Karpas-422 (cell line): ENCODE data around the gene UQCRQ. TPM values are rescaled to one million over a fixed set of nuclear protein-coding genes. Genes with fewer than 3 reads are reported as not detected.

Experiments
- DNase-seq: peaks from one replicate; pipeline ENCODE4 v3.0.0-alpha.2; 2015
- H2AFZ ChIP-seq: fragments of 200-600 bp; sonication (generic); 2 replicates; pipeline ENCODE4 v1.6.1; 2014; ENCODE audit warnings: antibody characterized with exemption, low read length, mixed read lengths
- H3K27ac ChIP-seq: fragments of 200-600 bp; sonication (generic); 2 replicates; pipeline ENCODE4 v1.5.1; 2014; ENCODE audit warnings: mild to moderate bottlenecking, low read length, moderate library complexity
- H3K27me3 ChIP-seq: fragments of 200-600 bp; sonication (generic); 2 replicates; pipeline ENCODE4 v1.6.1; 2014; ENCODE audit warnings: low read length, mixed read lengths
- H3K36me3 ChIP-seq: fragments of 200-600 bp; sonication (generic); 2 replicates; pipeline ENCODE4 v1.6.1; 2014; ENCODE audit warnings: low read length, mixed read lengths; ENCODE audit not compliant: insufficient read depth
- H3K4me1 ChIP-seq: fragments of 200-600 bp; sonication (generic); 2 replicates; pipeline ENCODE4 v1.6.1; 2014; ENCODE audit warnings: mild to moderate bottlenecking, low read length, mixed read lengths
- H3K4me2 ChIP-seq: fragments of 200-600 bp; sonication (generic); 2 replicates; pipeline ENCODE4 v1.6.1; 2014; ENCODE audit warnings: low read length, low read depth, mild to moderate bottlenecking; ENCODE audit not compliant: poor library complexity, severe bottlenecking
- H3K4me3 ChIP-seq: fragments of 200-600 bp; sonication (generic); 2 replicates; pipeline ENCODE4 v1.5.1; 2014; ENCODE audit warnings: mild to moderate bottlenecking, antibody characterized with exemption, low read length, mixed read lengths
- H3K79me2 ChIP-seq: fragments of 200-600 bp; sonication (generic); 2 replicates; pipeline ENCODE4 v1.6.1; 2014; ENCODE audit warnings: mild to moderate bottlenecking, low read length, mixed read lengths
- H3K9ac ChIP-seq: fragments of 200-600 bp; sonication (generic); 2 replicates; pipeline ENCODE4 v1.6.0; 2014; ENCODE audit warnings: low read length
- H3K9me2 ChIP-seq: fragments of 200-600 bp; sonication (generic), shearing (Covaris generic); replicated peaks from 2 replicates; pipeline ENCODE4 v1.6.0; 2014; ENCODE audit warnings: mild to moderate bottlenecking, low read length, moderate library complexity; ENCODE audit not compliant: insufficient read depth
- H3K9me3 ChIP-seq: fragments of 300-700, 200-600 bp; sonication (generic); 2 replicates; pipeline ENCODE4 v1.6.1; 2014; ENCODE audit warnings: low read length, mixed read lengths
- H4K20me1 ChIP-seq: fragments of 200-600 bp; sonication (generic); 2 replicates; pipeline ENCODE4 v1.6.1; 2014; ENCODE audit warnings: mild to moderate bottlenecking, antibody characterized with exemption, low read length, low read depth; ENCODE audit not compliant: insufficient read depth
- small RNA-seq: library from RNA; depleted of rRNA; stranded (forward); fragments of <200 nt; gene quantifications from one replicate; pipeline ENCODE3, GENCODE V24; 2014
- total RNA-seq: library from RNA; depleted of rRNA; stranded (reverse); fragments of >200 nt; shearing (Covaris generic); gene quantifications from 2 replicates; pipeline ENCODE4 v1.2.3, GENCODE V29; 2014; ENCODE audit warnings: low replicate concordance; rRNA removed

Gene UQCRQ
- total RNA-seq, 1 experiment from 2014 or later, result 179 TPM

DNA sequence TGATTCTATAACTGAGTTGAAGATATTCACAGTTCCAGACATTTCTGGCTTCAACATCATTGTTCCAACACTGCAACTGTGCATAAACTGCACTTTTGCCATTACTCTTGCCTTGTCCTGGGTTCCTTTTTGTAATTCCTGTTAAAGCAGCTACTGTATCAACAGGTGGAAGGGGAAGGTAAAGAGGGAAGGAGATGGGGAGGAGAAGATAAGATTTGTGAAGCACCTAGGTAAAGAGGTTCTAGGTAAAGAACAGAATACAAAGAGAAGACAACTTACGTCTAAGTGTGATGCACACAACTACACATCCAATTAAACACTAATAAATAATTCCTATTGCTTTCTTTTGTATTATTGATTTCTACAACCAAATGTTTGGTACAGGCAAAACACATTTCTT lies 43.3 kb downstream of the UQCRQ start:
- Histone ChIP-seq H3K9ac (no peak overlapping the region), H3K9me2 (no peaks in the 10 kb centered on the region), H3K27me3 (no peaks in the 10 kb centered on the region), H3K36me3 (0 out of 2 replicates have a peak, but pooled peaks cover 4% of the 10 kb centered on the region), H3K4me1 (no peaks in the 10 kb centered on the region), H3K9me3 (no peaks in the 10 kb centered on the region), H3K79me2 (peaks cover 61% of the 10 kb centered on the region), H3K4me3 (no peak overlapping the region), H2AFZ (no peak overlapping the region), H3K27ac (no peak overlapping the region), H3K4me2 (no peak overlapping the region), H4K20me1 (no peaks in the 10 kb centered on the region)
- DNase-seq, result no peak

DNA sequence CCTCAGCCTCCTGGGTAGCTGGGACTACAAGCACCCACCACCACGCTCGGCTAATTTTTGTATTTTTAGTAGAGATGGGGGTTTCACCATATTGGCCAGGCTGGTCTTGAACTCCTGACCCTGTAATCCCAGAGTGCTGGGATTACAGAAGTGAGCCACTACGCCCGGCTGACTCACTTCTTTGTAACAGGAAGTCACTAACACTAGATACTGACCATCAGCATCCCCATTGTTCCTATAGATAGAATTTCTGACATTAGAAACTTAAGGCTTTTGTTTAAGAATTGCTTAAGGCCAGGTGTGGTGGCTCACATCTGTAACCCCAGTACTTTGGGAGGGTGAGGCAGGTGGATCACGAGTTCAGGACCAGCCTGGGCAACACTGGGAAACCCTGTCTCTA lies 49.2 kb downstream of the UQCRQ start:
- H4K20me1 ChIP-seq, result no peaks in the 10 kb centered on the region
- no peak overlapping the region for H3K9ac ChIP-seq
- H3K4me2 ChIP-seq, result no peak overlapping the region
- H3K36me3 ChIP-seq, result peaks cover 3% of the 10 kb centered on the region; the same call in 1 of the 2 replicates
- peaks cover 49% of the 10 kb centered on the region for H3K79me2 ChIP-seq
- no peaks in the 10 kb centered on the region for H3K9me2 ChIP-seq
- no peaks in the 10 kb centered on the region for H3K27me3 ChIP-seq
- H3K4me3 ChIP-seq, result no peak overlapping the region
- DNase-seq, result no peak
- no peaks in the 10 kb centered on the region for H3K4me1 ChIP-seq
- H3K27ac ChIP-seq, result no peak overlapping the region
- no peak overlapping the region for H2AFZ ChIP-seq
- no peaks in the 10 kb centered on the region for H3K9me3 ChIP-seq

DNA sequence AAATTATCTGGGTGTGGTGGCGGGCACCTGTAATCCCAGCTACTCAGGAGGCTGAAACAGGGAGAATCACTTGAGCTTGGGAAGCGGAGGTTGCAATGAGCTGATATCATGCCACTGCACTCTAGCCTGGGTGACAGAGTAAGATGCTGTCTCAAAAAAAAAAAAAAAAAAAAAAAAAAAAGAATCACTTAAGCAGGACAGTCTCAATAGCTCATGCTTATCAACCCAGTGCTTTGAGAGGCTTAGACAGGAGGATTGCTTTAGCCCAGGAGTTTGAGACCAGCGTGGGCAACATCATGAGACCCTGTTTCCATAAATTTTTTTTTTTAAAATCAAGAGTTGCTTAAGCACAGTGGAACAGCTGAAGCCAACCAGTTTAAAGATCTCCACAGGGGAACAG lies 49.6 kb downstream of the UQCRQ start:
- Histone ChIP-seq H2AFZ (no peak overlapping the region), H3K36me3 (peaks cover 3% of the 10 kb centered on the region; the same call in 1 of the 2 replicates), H3K27me3 (no peaks in the 10 kb centered on the region), H3K4me2 (no peak overlapping the region), H3K9me3 (no peaks in the 10 kb centered on the region), H3K9ac (no peak overlapping the region), H3K79me2 (peaks cover 47% of the 10 kb centered on the region), H3K9me2 (no peaks in the 10 kb centered on the region), H4K20me1 (no peaks in the 10 kb centered on the region), H3K4me1 (no peaks in the 10 kb centered on the region), H3K4me3 (no peak overlapping the region), H3K27ac (no peak overlapping the region)
- DNase-seq, result no peak

Small RNAs within 50 kb of the gene (small RNA-seq; reads per million reads assigned to genes)
- gene RNA5SP192, result not detected

Other genes starting within 250 kb of the UQCRQ start
- not detected in 2 replicates for gene IL13, start 208.5 kb upstream of the UQCRQ start, total RNA-seq
- not detected in 2 replicates for gene IL4, start 192.7 kb upstream of the UQCRQ start, total RNA-seq
- 17.6 and 23.1 TPM in 2 replicates for gene KIF3A, start 129.1 kb upstream of the UQCRQ start, total RNA-seq
- 0.15 TPM in 1 of 2 replicates, not detected in the other for gene CCNI2, start 119.2 kb upstream of the UQCRQ start, total RNA-seq
- 4.1 and 7.0 TPM in 2 replicates for gene SEPTIN8, start 89.4 kb upstream of the UQCRQ start, total RNA-seq
- gene SOWAHA, start 53.3 kb upstream of the UQCRQ start, total RNA-seq, result not detected in 2 replicates
- 1.6 and 1.8 TPM in 2 replicates for gene SHROOM1, start 36.0 kb upstream of the UQCRQ start, total RNA-seq
- gene GDF9, start 173 bp upstream of the UQCRQ start, total RNA-seq, result 1.2 and 1.5 TPM in 2 replicates
- gene LEAP2, start 7.0 kb downstream of the UQCRQ start, total RNA-seq, result 3.1 and 6.6 TPM in 2 replicates
- gene AFF4, start 97.0 kb downstream of the UQCRQ start, total RNA-seq, result 20.1 and 34.0 TPM in 2 replicates
- 4.7 and 23.7 TPM in 2 replicates for gene ZCCHC10, start 159.9 kb downstream of the UQCRQ start, total RNA-seq
- gene HSPA4, start 185.4 kb downstream of the UQCRQ start, total RNA-seq, result 72.2 and 122 TPM in 2 replicates